Brain microvascular endothelial cell (primary cell): Measurements from ENCODE around the gene CLEC3B.

Experiments
- DNase-seq: peaks from one replicate; pipeline ENCODE4 v3.0.0-alpha.2; 2020
- H3K27ac ChIP-seq: fragments of 250-450 bp; sonication (Bioruptor Pico); 2 replicates; pipeline ENCODE4 v1.5.1; 2020; ENCODE audit warnings: mild to moderate bottlenecking, moderate library complexity
- H3K27me3 ChIP-seq: fragments of 250-450 bp; sonication (Bioruptor Pico); replicated peaks from 2 replicates; pipeline ENCODE4 v1.5.1; 2020; ENCODE audit warnings: mild to moderate bottlenecking
- H3K36me3 ChIP-seq: fragments of 250-450 bp; sonication (Bioruptor Pico); replicated peaks from 2 replicates; pipeline ENCODE4 v1.5.1; 2020; ENCODE audit warnings: mild to moderate bottlenecking
- H3K4me3 ChIP-seq: 2 replicates; pipeline ENCODE4 v1.5.1; 2011; ENCODE audit warnings: low read depth, mild to moderate bottlenecking, control low read depth, low read length, moderate library complexity
- in situ Hi-C: cut with HindIII; loops from 2 replicates; pipeline ENCODE4 v1.10.0; 2017; ENCODE audit warnings: low sequenced_read_pairs, low pct_ligation_motif_present
- TF ChIP-seq, protein P1 (sequence below): IDR thresholded peaks from 2 replicates; pipeline ENCODE4 v1.5.1; 2011; ENCODE audit warnings: low read depth, mild to moderate bottlenecking, moderate library complexity, low read length, control low read depth, inconsistent platforms; ENCODE audit errors: missing control alignments

Gene CLEC3B

DNA sequence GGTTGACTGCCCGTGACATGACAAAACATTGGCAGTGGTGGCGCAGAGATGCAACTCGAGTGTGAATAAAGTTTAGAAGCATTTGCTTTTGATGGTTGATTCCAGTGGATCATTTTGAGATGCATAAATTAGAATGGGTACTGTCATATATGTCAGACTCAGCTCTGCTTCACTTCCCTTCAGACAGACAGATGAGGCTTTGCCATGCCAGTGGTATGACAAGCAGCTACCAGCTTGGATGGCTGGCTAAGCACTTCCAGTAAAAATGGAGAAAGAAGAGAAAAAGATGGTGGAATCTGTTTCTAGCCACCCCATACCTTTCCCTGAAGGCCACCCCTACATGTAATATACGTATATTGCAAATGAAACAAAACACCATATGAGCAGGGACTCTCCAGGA is 13.5 kb upstream of the CLEC3B start:
- H3K36me3 ChIP-seq: peaks cover 9% of the 10 kb centered on the region
- no peak overlapping the region for H3K4me3 ChIP-seq
- TF ChIP-seq, protein P1, sequence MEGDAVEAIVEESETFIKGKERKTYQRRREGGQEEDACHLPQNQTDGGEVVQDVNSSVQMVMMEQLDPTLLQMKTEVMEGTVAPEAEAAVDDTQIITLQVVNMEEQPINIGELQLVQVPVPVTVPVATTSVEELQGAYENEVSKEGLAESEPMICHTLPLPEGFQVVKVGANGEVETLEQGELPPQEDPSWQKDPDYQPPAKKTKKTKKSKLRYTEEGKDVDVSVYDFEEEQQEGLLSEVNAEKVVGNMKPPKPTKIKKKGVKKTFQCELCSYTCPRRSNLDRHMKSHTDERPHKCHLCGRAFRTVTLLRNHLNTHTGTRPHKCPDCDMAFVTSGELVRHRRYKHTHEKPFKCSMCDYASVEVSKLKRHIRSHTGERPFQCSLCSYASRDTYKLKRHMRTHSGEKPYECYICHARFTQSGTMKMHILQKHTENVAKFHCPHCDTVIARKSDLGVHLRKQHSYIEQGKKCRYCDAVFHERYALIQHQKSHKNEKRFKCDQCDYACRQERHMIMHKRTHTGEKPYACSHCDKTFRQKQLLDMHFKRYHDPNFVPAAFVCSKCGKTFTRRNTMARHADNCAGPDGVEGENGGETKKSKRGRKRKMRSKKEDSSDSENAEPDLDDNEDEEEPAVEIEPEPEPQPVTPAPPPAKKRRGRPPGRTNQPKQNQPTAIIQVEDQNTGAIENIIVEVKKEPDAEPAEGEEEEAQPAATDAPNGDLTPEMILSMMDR: no peak
- DNase-seq: no peak
- no peaks in the 10 kb centered on the region for H3K27me3 ChIP-seq
- peak overlapping the region; percentile 80 for H3K27ac ChIP-seq
- in situ Hi-C loops: no loop called here

- no peak for DNase-seq
- Histone ChIP-seq H3K27me3 (no peaks in the 10 kb centered on the region), H3K27ac (no peak overlapping the region), H3K4me3 (no peak overlapping the region), H3K36me3 (peaks cover 9% of the 10 kb centered on the region)
- TF ChIP-seq, protein P1: no peak
- in situ Hi-C loops: no loop called here
Observed at GRCh38 chr3:45016916-45017315, 9.2 kb upstream of the CLEC3B start.

- TF ChIP-seq, protein P1: no peak
- no peak overlapping the region for H3K4me3 ChIP-seq
- H3K27ac ChIP-seq: no peak overlapping the region
- H3K27me3 ChIP-seq: no peaks in the 10 kb centered on the region
- in situ Hi-C loops: no loop called here
- H3K36me3 ChIP-seq: peaks cover 9% of the 10 kb centered on the region
- no peak for DNase-seq
Observed at GRCh38 chr3:45017821-45018220, 8.3 kb upstream of the CLEC3B start.

DNA sequence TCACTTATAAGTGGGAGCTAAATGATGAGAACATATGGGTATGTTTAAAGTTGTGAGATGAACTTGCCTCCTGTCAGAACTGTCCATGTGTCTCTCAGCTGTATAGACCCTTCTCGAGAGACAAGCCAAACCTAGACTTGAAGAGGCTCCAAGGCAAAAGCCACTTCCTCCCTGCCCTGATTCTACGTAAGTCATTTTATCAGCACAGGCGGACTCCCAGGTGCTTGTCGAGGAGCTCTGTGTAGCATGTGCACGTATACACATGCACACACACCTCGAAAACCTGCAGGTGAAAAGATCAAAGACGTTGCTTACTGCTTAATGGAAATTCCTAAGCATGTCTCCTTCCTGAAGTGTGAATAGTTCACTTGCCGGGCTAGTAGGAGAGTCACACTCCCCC is 5.6 kb upstream of the CLEC3B start:
- H3K36me3 ChIP-seq: peaks cover 2% of the 10 kb centered on the region
- TF ChIP-seq, protein P1: no peak
- H3K27me3 ChIP-seq: no peaks in the 10 kb centered on the region
- DNase-seq: no peak
- H3K27ac ChIP-seq: no peak overlapping the region
- no peak overlapping the region for H3K4me3 ChIP-seq
- in situ Hi-C loops: no loop called here

DNA sequence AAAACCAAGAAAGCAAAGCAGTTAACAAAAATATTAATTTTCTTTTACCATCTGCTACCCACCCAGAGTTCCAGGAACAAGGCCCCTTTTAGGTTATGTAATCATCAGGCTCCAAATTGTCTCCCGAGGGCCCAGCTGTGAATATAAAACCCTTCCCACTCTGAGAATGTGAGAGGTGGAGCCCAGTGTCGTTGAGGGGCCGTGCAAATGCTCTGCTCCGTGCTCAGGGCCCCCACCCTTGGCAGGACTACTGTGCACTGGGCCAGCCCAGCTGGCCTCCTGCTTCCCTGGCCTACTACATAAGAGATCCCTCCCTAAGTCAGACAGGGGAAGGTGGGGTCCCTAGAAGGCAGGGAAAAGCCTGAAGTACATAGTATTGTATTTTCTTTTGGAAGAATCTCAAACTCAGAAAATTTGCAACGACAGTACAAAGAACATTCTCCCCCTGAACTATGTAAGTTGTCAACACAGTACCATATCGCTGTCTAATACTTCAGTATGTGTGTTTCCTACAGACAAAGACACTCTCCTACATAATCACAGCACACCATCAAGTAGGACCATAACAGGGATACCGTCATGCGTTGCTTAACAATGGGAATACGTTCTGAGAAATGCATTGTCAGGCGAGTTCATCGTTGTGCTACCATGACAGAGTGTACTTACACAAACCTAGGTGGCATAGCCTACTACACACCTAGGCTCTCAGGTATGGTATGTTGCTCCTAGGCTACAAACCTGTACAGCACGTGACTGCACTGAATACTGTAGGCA is 4.4 kb upstream of the CLEC3B start:
- Histone ChIP-seq H3K27me3 (no peaks in the 10 kb centered on the region), H3K36me3 (no peaks in the 10 kb centered on the region), H3K27ac (no peak overlapping the region), H3K4me3 (no peak overlapping the region)
- in situ Hi-C loops: no loop called here
- TF ChIP-seq, protein P1: no peak
- DNase-seq: no peak

DNA sequence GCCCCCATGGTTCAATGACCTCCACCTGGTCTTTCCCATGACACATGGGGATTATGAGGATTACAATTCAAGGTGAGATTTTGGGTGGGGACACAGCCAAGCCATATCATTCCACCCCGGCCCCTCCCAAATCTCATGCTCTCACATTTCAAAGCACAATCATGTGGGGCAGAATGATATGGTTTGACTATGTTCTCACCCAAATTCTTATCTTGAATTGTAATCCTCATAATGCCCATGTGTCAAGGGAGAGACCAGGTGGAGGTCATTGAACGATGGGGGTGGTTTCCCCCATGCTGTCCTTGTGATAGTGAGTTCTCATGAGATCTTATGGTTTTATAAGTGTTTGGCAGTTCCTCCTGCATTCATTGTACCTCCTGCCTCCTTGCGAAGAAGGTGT is 2.4 kb upstream of the CLEC3B start:
- H3K36me3 ChIP-seq: no peaks in the 10 kb centered on the region
- no peak overlapping the region for H3K4me3 ChIP-seq
- no peaks in the 10 kb centered on the region for H3K27me3 ChIP-seq
- DNase-seq: no peak
- H3K27ac ChIP-seq: no peak overlapping the region
- in situ Hi-C loops: no loop called here
- TF ChIP-seq, protein P1: no peak
